GM10266 (cell line): ENCODE results near the gene SLC7A1.

Experiments
- DNase-seq: peaks from one replicate; pipeline ENCODE4 v3.0.0; 2012; ENCODE audit errors: extremely low spot score
- TF ChIP-seq, protein P1 (sequence below): IDR thresholded peaks from 2 replicates; pipeline ENCODE4 v1.5.1; 2012; ENCODE audit warnings: mild to moderate bottlenecking, low read depth; ENCODE audit not compliant: control insufficient read depth, insufficient read depth; ENCODE audit errors: missing control alignments

The SLC7A1 gene

DNA sequence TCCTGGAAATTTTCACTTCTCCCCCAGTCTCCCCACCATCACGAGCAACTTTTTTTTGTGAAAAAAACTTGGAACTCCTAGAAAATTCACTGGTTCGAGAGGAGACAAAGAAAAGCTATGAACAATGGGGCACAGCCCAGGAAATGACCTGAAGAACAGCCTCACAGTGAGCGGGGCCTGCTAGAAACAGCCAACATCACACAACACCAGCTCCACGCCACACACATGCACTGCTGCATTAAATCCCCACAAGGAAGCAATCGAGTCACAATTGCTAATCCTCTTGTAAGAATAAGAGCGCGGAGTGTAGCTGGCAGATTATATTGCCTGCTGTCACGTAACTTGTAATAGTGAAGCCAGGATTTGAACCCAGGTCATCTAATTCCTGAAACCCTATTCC, 48.8 kb downstream of the SLC7A1 start:
- TF ChIP-seq, protein P1, sequence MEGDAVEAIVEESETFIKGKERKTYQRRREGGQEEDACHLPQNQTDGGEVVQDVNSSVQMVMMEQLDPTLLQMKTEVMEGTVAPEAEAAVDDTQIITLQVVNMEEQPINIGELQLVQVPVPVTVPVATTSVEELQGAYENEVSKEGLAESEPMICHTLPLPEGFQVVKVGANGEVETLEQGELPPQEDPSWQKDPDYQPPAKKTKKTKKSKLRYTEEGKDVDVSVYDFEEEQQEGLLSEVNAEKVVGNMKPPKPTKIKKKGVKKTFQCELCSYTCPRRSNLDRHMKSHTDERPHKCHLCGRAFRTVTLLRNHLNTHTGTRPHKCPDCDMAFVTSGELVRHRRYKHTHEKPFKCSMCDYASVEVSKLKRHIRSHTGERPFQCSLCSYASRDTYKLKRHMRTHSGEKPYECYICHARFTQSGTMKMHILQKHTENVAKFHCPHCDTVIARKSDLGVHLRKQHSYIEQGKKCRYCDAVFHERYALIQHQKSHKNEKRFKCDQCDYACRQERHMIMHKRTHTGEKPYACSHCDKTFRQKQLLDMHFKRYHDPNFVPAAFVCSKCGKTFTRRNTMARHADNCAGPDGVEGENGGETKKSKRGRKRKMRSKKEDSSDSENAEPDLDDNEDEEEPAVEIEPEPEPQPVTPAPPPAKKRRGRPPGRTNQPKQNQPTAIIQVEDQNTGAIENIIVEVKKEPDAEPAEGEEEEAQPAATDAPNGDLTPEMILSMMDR: no peak
- no peak for DNase-seq

DNA sequence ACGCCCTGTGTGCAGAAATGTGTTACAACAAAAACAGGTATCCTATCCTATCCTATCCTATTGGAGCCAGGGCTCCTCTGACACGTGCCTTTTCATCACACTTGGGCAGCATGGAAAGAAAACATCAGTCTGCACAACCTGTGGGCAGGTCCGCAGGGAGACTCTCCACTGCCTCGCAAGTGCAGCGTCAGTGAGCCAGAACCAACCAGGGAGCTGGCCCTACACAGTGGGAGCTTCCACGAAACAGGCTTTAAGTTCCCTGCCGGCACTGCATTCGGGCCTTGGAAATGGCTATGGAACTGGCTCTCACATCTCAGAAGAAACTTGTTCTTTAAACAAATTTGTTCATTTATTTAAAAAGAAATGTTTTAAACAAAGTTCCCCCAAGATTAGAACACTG, 49.5 kb downstream of the SLC7A1 start:
- TF ChIP-seq, protein P1: no peak

DNA sequence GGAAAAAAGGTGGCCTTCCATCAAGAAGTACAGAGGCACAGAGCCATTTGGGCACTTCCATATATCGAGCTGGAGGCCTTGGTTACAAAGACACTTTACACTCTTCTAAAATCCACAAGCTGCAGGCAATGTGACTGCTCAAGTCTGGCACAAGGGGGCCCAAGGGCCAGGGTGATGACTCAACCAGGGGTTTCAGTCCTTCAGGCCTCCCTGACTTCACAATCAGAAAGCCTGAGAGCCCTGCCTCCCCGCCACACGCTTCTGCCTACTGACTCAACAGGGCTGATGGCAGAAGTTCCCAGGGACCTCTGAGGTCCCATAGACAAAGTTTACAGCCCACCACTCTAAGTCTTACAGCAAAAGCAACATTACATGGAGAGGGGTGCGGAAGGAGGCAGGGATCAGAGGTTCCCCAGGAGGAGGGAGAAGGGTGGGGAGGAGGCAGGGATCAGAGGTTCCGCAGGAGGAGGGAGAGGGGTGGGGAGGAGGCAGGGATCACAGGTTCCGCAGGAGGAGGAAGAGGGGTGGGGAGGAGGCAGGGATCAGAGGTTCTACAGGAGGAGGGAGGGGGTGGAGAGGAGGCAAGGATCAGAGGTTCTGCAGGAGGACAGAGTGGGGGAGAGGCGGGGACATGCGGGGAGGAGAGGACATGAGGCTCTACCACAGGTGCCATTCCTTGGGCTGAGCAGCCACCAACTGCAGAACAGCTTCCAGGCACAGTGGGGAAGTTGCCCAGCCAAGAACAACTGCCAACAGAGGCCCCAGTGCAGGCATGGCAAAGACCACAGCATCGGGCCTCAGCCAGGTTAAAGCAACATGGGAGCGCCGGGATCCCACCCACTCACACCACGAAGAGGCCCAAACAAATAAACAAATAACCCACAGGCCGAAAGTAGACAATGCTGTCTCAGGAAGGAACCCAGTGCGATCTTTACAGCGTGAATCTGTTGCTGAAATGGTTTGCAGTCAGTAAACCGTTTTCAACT, 52.0 kb downstream of the SLC7A1 start:
- DNase-seq: peak; percentile 76
- TF ChIP-seq, protein P1: peak; percentile 50

More for the DNA sequence above, 49.5 kb downstream of the SLC7A1 start:
- no peak for DNase-seq

DNA sequence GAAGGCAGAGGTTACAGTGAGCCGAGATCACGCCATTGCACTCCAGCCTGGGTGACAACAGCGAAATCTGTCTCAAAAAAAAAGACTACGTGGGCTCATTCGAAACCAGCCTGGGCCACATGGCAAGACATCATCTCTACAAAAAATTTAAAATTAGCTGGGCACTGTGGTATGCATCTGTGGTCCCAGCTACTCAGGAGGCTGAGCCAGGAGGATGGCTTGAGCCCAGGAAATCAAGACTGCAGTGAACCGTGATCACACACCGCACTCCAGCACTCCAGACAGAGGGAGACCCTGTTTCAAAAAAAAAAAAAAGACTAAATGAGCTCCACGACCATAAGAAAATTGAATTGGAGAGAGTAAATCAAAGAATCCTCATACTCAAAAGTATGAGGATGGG, 53.1 kb downstream of the SLC7A1 start:
- TF ChIP-seq, protein P1: no peak
- no peak for DNase-seq

DNA sequence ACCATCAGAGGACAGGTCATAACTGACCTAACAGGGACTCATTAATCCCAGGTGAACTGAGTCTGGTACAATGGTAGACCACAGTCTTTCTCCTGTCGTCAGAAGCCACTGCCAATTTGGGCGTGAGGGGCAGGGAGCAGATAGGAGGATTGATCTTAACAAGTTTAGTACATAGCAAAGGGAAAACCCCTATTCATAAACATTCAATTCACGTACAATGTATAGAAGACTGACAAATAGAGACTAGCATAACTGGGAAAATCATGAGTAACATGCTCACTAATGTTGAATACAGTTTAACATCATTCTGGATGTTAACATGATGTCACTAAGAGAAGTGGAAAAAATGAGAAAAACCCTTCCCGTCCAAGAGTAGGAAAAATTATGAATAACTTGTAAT, 54.1 kb downstream of the SLC7A1 start:
- TF ChIP-seq, protein P1: no peak
- no peak for DNase-seq

DNA sequence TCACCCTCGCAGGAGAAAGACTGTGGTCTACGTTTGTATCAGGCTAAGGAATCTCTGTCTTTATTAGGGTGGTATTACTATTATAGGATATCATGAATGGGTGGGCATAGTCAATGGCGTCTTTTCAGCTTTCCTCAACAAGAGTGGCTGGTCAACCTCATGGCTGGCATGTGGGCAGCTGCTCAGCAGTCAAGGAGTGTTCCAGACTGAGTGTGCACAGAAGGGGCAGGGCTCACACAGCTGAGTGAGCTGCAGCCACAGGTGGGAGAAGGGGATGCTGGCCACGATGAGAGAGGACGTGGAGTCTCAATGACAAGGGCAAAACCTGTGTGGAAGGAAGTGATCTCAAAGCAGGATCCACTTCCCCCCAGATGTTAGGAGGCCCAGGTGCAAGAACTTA, 54.7 kb downstream of the SLC7A1 start:
- no peak for DNase-seq

More for the DNA sequence above, 54.7 kb downstream of the SLC7A1 start:
- TF ChIP-seq, protein P1: no peak
